Fibroblast of peridontal ligament (primary cell): ENCODE data around the gene EML1.

Experiments
- DNase-seq: peaks from one replicate; pipeline ENCODE4 v3.0.0-alpha.2; 2010; ENCODE audit errors: extremely low read depth

The EML1 gene

DNA sequence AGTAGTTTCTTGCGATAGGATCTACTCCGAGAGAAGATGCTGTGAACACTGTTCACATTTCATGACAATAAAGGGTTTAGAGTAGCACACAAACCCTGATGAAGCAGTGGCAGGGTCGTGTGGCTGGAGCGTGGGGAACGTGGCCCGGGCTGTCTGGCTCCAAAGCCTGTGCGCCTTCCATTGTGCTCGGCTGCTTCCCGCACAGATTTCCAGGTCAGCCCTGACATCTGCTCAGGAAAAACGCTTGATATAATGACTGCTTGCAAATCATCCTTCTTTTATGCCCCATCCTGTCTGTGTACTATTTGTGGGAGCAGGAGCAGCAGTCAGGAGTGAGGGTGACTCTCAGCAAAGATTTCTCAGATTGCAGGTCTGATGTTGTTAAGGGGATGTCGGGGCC, 78.6 kb downstream of the EML1 start:
- no peak for DNase-seq

- peak; percentile 67 for DNase-seq
These were observed 79.7 kb downstream of the EML1 start for GRCh38 chr14:99872786-99873440.

DNA sequence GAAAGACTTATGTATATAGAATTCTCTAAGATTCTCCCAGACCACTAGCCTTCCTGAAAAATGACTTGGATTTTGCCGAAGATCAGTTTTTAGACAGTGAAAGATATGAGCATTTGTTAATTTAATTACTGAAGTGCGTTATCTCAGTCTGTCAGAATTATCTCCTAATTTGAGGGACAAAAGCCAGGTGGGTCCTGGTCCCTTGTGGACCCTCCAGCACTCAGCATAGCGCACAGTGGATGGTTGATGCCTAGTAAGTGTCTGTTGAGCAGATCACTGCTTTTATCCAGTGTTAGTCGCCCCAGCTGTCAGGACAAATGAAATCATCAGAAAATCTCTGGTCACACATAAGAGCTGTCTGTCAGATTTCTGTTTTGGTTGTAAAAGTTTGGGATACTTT, 80.4 kb downstream of the EML1 start:
- DNase-seq = no peak

DNA sequence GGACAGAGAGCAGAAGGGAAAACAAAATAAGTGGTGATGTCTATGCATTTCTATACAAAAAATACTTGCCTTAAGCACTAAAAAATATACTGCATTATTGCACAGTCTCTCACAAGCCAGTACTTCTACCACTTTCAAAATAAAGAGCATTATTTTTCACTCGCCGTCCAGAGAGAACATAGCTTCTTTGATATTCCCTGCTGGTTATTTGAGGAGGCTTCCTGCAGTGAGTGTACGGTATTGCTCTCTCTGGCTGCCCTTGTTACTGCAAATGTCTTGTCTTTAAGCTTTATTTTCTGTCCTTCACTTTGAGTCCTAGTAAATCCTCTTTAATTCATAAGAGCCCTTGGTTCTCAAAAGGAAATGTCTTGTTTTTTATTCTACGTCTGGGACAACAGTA, 81.1 kb downstream of the EML1 start:
- no peak for DNase-seq

GRCh38 chr14:99875421-99875820, 82.2 kb downstream of the EML1 start:
- peak; percentile 68 for DNase-seq

- peak; percentile 25 for DNase-seq
These were observed 82.6 kb downstream of the EML1 start for GRCh38 chr14:99875836-99876235.

GRCh38 chr14:99876406-99876805, 83.2 kb downstream of the EML1 start:
- DNase-seq = no peak

DNA sequence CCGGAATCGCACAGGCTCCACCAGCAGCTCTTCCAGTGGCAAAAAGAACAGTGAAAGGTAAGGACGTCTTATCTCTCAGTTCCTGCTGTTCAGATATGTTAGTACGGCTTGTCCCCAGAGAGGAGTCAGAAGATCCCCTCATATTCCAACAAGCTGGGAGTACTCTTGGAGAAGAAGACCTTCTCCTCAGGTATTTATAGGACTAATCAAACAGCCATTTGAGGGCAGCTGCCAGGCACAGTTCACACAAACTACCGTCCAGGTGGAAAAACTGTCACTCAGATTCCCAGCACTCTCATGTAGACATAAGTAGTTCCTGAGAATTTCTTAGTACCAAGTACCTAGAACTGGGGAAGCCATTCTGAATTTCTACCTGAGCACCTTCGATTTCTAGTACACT, 85.3 kb downstream of the EML1 start:
- no peak for DNase-seq

- peak; percentile 95 for DNase-seq
These were observed 86.4 kb downstream of the EML1 start for GRCh38 chr14:99879401-99880295.

DNA sequence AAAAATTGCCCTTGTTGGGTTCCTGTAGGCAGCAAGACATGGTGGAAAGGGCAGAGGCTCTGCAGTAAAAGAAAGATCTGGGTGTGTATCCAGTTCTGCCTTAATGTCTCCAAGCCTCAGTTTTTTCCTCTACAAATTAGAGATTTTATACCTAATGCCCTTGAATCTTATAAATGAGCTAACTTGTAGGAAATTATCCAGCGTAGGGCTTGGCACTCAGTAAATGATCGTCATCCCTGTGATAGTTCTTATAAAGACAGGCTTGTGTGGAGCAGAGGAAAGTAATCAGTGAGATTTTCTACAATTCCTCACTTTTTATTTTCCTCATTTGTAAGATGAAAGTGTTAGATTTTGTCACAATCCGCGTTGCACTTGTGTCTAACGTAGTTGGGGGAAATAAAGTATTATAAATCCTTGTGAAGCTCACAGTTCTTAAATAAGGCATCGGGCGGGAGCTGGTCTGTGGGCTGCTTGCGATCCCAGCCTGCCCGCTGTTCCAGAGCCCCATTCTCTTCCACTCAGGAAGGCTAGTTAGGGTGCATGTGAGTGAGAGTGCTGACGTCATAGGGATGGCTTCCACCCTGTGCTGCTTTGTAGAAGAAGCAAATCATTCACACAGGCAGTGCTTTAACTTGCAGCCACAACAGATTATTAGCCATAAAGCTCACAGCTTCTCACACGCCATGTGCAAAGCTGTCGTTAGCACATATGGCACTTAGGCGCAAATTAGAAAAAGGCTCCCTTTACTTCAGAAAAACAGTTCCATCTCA, 87.6 kb downstream of the EML1 start:
- peak; percentile 41 for DNase-seq

GRCh38 chr14:99883866-99884650, 90.8 kb downstream of the EML1 start:
- DNase-seq = no peak

GRCh38 chr14:99884834-99885648, 91.8 kb downstream of the EML1 start:
- DNase-seq = peak; percentile 88

DNA sequence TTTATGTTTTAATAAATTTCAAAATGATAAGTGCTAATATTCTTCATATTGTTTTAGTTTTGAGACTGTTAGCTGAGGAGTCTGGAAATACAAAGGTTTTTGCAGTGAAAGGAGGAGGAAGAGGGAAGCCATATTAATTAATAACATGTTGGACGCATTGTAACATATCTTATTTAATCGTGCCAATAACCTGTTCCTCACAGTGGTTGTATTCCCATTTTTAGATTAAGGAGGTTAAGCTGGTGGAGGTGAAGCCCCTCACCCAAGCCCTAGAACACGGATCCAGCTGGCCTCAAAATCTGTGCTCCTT, 92.4 kb downstream of the EML1 start:
- no peak for DNase-seq

GRCh38 chr14:99887407-99887806, 94.2 kb downstream of the EML1 start:
- no peak for DNase-seq

DNA sequence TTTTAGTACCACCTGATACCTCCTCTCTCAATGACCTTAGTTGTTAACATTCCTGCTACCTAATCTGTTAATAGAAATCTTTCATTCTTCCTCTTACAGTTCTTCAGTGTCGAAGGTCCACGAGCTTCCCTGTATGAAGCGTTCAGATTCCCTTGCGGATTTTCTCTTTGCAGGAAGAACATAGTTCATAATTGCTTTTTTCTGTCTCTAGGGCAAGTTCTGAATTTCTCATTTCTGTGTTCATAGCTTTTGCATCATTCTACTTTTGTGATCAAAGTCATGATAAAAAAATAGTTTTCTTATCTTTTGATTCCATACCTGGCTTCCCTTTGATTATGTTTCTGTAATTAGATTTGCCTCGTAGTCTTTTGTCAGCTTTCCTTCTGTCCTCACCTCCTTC, 94.9 kb downstream of the EML1 start:
- DNase-seq = no peak

- DNase-seq = no peak
These were observed 96.1 kb downstream of the EML1 start for GRCh38 chr14:99889268-99889667.

DNA sequence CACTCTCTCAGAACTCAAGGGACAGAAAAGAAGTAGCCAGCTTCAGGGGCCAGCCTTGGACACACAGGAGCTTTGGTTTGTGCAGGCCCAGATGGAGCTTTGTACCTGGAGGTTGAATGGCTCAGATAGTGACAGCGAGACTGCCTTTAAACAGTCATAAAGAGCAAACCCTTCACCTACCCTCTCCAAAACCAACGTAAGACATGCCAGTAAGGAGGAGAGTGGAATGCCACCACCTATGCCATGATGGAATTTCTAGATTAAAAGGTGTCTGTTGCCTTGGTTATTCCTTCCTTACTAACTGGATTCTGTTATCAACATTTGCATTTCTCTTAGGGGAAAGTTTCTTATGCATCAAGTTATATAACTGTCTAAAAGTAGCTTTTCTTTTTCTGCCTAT, 98.1 kb downstream of the EML1 start:
- DNase-seq = no peak

GRCh38 chr14:99891900-99892299, 98.7 kb downstream of the EML1 start:
- DNase-seq = no peak

- peak; percentile 35 for DNase-seq
These were observed 99.2 kb downstream of the EML1 start for GRCh38 chr14:99892406-99892805.

GRCh38 chr14:99896361-99896760, 103.1 kb downstream of the EML1 start:
- DNase-seq = no peak

DNA sequence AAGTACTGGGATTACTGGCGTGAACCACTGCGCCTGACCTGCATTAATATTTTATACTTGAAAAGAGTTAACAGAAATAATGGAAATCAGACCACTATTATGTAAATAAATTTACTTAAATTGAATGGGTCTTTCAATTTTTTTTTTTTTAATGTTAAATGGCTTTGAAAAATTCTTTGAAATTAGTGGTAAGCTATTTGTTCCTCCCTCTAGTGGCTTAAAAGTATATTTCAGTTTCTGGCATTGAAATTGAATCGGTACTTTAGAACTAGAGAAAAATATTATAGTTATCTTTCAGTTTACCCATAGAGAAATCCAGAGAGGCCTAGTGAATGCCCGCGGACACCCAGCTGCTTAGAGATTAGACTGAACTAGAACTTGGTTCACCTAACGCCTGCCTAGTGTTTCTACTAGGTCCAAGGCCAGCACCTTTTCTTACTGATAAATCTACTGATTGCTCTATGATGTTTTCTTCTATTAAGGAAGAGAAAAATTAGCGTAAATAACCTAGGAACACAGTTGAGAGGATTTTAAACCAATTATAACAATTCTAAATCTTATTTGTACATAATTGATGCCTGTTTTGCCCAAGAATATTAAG, 106.5 kb downstream of the EML1 start:
- peak; percentile 70 for DNase-seq
